ENCODE measurements around the gene FMO3. TPM values are rescaled to one million over a fixed set of nuclear protein-coding genes. Genes with fewer than 3 reads are reported as not detected.

Gene FMO3
- total and polyA plus RNA-seq, 2 of the 4 experiments (the other 2 are of a cell fraction), result under 0.01 to 0.10 TPM

GRCh38 chr1:171142416-171143385 is 52.0 kb downstream of the FMO3 start:
- no peaks in the 10 kb centered on the region for H3K36me3 ChIP-seq (ENCODE audit: control insufficient read depth, insufficient read depth, low read length)
- no TSS peak for BruUV-seq (replicated peaks)
- H3K4ac ChIP-seq (ENCODE audit: low read depth, low read length), result peak overlapping the region; percentile 52
- H4K20me1 ChIP-seq (ENCODE audit: insufficient read depth, low read length), result no peaks in the 10 kb centered on the region
- peak overlapping the region; percentile 35 for H4K91ac ChIP-seq (ENCODE audit: insufficient read depth, low read depth, low read length)
- peaks cover 13% of the 10 kb centered on the region for H3K4me1 ChIP-seq (ENCODE audit: control insufficient read depth, insufficient read depth, low read length)
- peak overlapping the region; percentile 37; the same call in 2 of the 3 replicates for H2BK15ac ChIP-seq (ENCODE audit: low read depth, low read length)
- peak overlapping the region; percentile 30 for H3K4me2 ChIP-seq (ENCODE audit: low read depth, low read length)
- no peak overlapping the region for H3K56ac ChIP-seq (ENCODE audit: extremely low read depth, insufficient read depth, low read length)
- intact Hi-C loops (cut with micrococcal nuclease) (loop anchor here (5.0 kb wide), 1 partner anchor 170 kb away; the partner anchor contains the start of gene FMO4), dilution Hi-C loops (cut with HindIII; ENCODE audit: low sequenced_read_pairs, unreplicated experiment) (no loop called here), in situ Hi-C loops (cut with MboI; ENCODE audit: low sequenced_read_pairs) (no loop called here)
- H2BK120ac ChIP-seq (ENCODE audit: low read depth, low read length), result peak overlapping the region; percentile 64
- H3K27ac ChIP-seq (ENCODE audit: insufficient read depth, low read length), result peak overlapping the region; percentile 86; the same call in 1 of the 2 replicates
- CTCF ChIA-PET, result interaction anchor here (0.6 to 1.6 kb wide), 9 partner anchors 11 to 1594 kb away, joined by 3 to 6 read pairs (median 4); no protein-coding TSS in a partner anchor
- peak overlapping the region; percentile 52 for H2BK20ac ChIP-seq (ENCODE audit: low read depth, low read length)
- peak overlapping the region; percentile 92 for H4K5ac ChIP-seq (ENCODE audit: low read depth, low read length)
- H2BK5ac ChIP-seq (ENCODE audit: low read depth, low read length, poor library complexity, severe bottlenecking), result peak overlapping the region; percentile 41
- H3K79me1 ChIP-seq (ENCODE audit: low read depth in 1 of 2, low read length in 2 of 2), result no peaks in the 10 kb centered on the region
- DNase-seq, result peak; percentile 52
- peak overlapping the region; percentile 50; the same call in 1 of the 2 replicates for H2AK5ac ChIP-seq (ENCODE audit: low read depth, low read length)
- ATAC-seq (ENCODE audit: low read depth), result peak; percentile 16
- TF ChIP-seq RCOR1 (IDR thresholded peaks at IDR 0.05; ENCODE audit: insufficient replicate concordance, low read length) (no peak), MXI1 (IDR thresholded peaks at IDR 0.05; ENCODE audit: borderline replicate concordance, low read depth, low read length) (no peak), BHLHE40 (IDR thresholded peaks at IDR 0.05; ENCODE audit: low read depth, low read length) (no peak), MAFK (IDR thresholded peaks at IDR 0.05; ENCODE audit: low read depth, low read length) (no peak), CEBPB (IDR thresholded peaks at IDR 0.05; ENCODE audit: low read depth, low read length) (no peak), POLR2A (IDR thresholded peaks at IDR 0.05; ENCODE audit: low read depth, low read length) (no peak), NFE2L2 (IDR thresholded peaks at IDR 0.05; ENCODE audit: low read depth, low read length) (no peak), FOS (IDR thresholded peaks at IDR 0.05; ENCODE audit: low read depth, low read length) (no peak), SMC3 (IDR thresholded peaks at IDR 0.05; ENCODE audit: low read depth, low read length) (no peak), RAD21 (IDR thresholded peaks at IDR 0.05; ENCODE audit: low read length) (no peak), ELK1 (IDR thresholded peaks at IDR 0.05; ENCODE audit: borderline replicate concordance, low read depth, low read length) (no peak), CHD1 (IDR thresholded peaks at IDR 0.05; ENCODE audit: low read depth, low read length) (no peak)
- H2AK9ac ChIP-seq (replicated peaks; ENCODE audit: low read depth, low read length, poor library complexity), result peak overlapping the region; percentile 39
- H4K8ac ChIP-seq (ENCODE audit: low read depth in 2 of 2, low read length in 2 of 2), result peak overlapping the region; percentile 46 to 64; a peak in 3 of 4 replicates
- H3K27me3 ChIP-seq (ENCODE audit: control insufficient read depth, insufficient read depth, low read length), result no peaks in the 10 kb centered on the region
- WGBS, 2 experiments (ENCODE audit: extremely low coverage in 2 of 2, insufficient read length in 1 of 2), result no CpG with 5 or more reads among the region's 8 CpGs
- POLR2A ChIA-PET (ENCODE audit: unreplicated experiment), result interaction anchor here (0.6 to 1.3 kb wide), 3 partner anchors 16 to 80 kb away, joined by 3 to 4 read pairs (median 3); no protein-coding TSS in a partner anchor
- H3K9me1 ChIP-seq (ENCODE audit: insufficient read depth, low read length), result no peaks in the 10 kb centered on the region; the same call in 1 of the 2 replicates
- no peak overlapping the region for H3K4me3 ChIP-seq (ENCODE audit: insufficient read depth, low read depth, low read length)
- no peak overlapping the region for H2AFZ ChIP-seq (replicated peaks; ENCODE audit: low read length, poor library complexity)
- H3K23ac ChIP-seq (ENCODE audit: low read depth, low read length), result peak overlapping the region; percentile 54
- no peaks in the 10 kb centered on the region for H3K9me3 ChIP-seq (ENCODE audit: control insufficient read depth, insufficient read depth, low read length)
- peak overlapping the region; percentile 66 for H3K14ac ChIP-seq (replicated peaks; ENCODE audit: low read depth, low read length)
- H3K9ac ChIP-seq (ENCODE audit: low read depth, low read length), result peak overlapping the region; percentile 57
- peak overlapping the region; percentile 7 for H3K18ac ChIP-seq (ENCODE audit: low read depth, low read length)
